GM12878 (cell line): ENCODE data around the gene TMEM229B. TPM values are rescaled to one million over a fixed set of nuclear protein-coding genes. Genes with fewer than 3 reads are reported as not detected.

Source experiments
- ATAC-seq: fragments of 200-7000 bp; cut with Tn5 transposase; 3 replicates; pipeline ENCODE4 v1.9.1; 2020; ENCODE audit warnings: mild to moderate bottlenecking, moderate library complexity
- BruUV-seq: library from RNA; stranded (reverse); fragments of 400-500 nt; replicated peaks from 2 replicates; lab custom pipeline; 2021; lab: Mats Ljungman, UMichigan
- CTCF ChIA-PET: fragments of 300-600 bp; sonication (Branson Sonifier 250); formaldehyde crosslinking; extraction: SDS; loops from one replicate; lab custom pipeline; 2021; ENCODE audit warnings: inconsistent platforms; lab: Yijun Ruan, JAX
- POLR2A ChIA-PET: fragments of 350-600 bp; formaldehyde crosslinking; extraction: SDS; loops from one replicate; lab custom pipeline; 2021; ENCODE audit warnings: inconsistent platforms; lab: Charles Lee
- RAD21 ChIA-PET: fragments of 300-600 bp; sonication (Branson Sonifier 250); formaldehyde crosslinking; loops from one replicate; lab custom pipeline; 2023; ENCODE audit warnings: antibody characterized with exemption; ENCODE audit not compliant: unreplicated experiment; lab: Charles Lee
- SMC1A ChIA-PET: fragments of 300-600 bp; sonication (Branson Sonifier 250); formaldehyde crosslinking; loops from one replicate; lab custom pipeline; 2023; ENCODE audit not compliant: unreplicated experiment, uncharacterized antibody; lab: Charles Lee
- DNase-seq: peaks from one replicate; pipeline ENCODE4 v3.0.0-alpha.2; 2011; ENCODE audit warnings: low read depth, low spot score
- FAIRE-seq: peaks from 3 replicates; lab custom pipeline; 2011; peaks lifted over from hg19 to GRCh38; lab: Jason Lieb, UNC
- H2AFZ ChIP-seq: 2 replicates; pipeline ENCODE4 v1.6.0; 2011; ENCODE audit warnings: low read depth, low read length, control low read depth; ENCODE audit not compliant: control insufficient read depth
- H3K27ac ChIP-seq: 2 replicates; pipeline ENCODE4 v1.5.1; 2011; ENCODE audit warnings: control low read depth; ENCODE audit not compliant: control insufficient read depth, insufficient read depth
- H3K27me3 ChIP-seq, 2 experiments: replicated peaks in 1 of 2; 2 replicates each; pipeline versions ENCODE4 v1.6.0 to v1.6.1; 2011; ENCODE audit warnings: low read length in 1 of 2; ENCODE audit not compliant: control insufficient read depth in 2 of 2, insufficient read depth in 2 of 2
- H3K36me3 ChIP-seq, 2 experiments: 2 replicates each; pipeline ENCODE4 v1.5.1; 2011; ENCODE audit warnings: low read length in 1 of 2; ENCODE audit not compliant: control insufficient read depth in 2 of 2, insufficient read depth in 2 of 2
- H3K4me1 ChIP-seq: 2 replicates; pipeline ENCODE4 v1.6.1; 2011; ENCODE audit warnings: mild to moderate bottlenecking, low read length, moderate library complexity, mixed read lengths; ENCODE audit not compliant: control insufficient read depth, insufficient read depth
- H3K4me2 ChIP-seq: 2 replicates; pipeline ENCODE4 v1.6.0; 2011; ENCODE audit warnings: control low read depth; ENCODE audit not compliant: control insufficient read depth, insufficient read depth
- H3K4me3 ChIP-seq: fragments of 200-600 bp; sonication (generic); 2 replicates; pipeline ENCODE4 v1.5.1; 2016
- H3K79me2 ChIP-seq: 2 replicates; pipeline ENCODE4 v1.6.0; 2011; ENCODE audit warnings: low read length; ENCODE audit not compliant: control insufficient read depth, insufficient read depth
- H3K9ac ChIP-seq: 2 replicates; pipeline ENCODE4 v1.8.0; 2011; ENCODE audit warnings: low read length, control low read depth, mixed read lengths; ENCODE audit not compliant: control insufficient read depth, insufficient read depth
- H3K9me3 ChIP-seq: replicated peaks from 3 replicates; pipeline ENCODE4 v1.5.1; 2011; ENCODE audit warnings: mild to moderate bottlenecking, low read length; ENCODE audit not compliant: control insufficient read depth, insufficient read depth
- H4K20me1 ChIP-seq: 2 replicates; pipeline ENCODE4 v1.6.0; 2011; ENCODE audit not compliant: control insufficient read depth, insufficient read depth
- CTCF ChIP-seq, 3 experiments: IDR thresholded peaks in 2 of 3; conservative IDR thresholded peaks in 1 of 3; 2 replicates each; pipeline ENCODE4 v1.5.1; 2011; ENCODE audit warnings: low read depth in 3 of 3, low read length in 3 of 3, mild to moderate bottlenecking in 3 of 3, control low read depth in 2 of 3, moderate library complexity in 2 of 3, inconsistent platforms in 1 of 3, mixed read lengths in 1 of 3; ENCODE audit not compliant: control insufficient read depth in 2 of 3, insufficient read depth in 1 of 3; ENCODE audit errors: extremely low read depth in 1 of 3
- NFXL1 ChIP-seq: fragments of 450-650 bp; IDR thresholded peaks from 2 replicates; pipeline ENCODE4 v1.6.1; 2017; ENCODE audit warnings: antibody characterized with exemption, mild to moderate bottlenecking, borderline replicate concordance
- PAX5 ChIP-seq: IDR thresholded peaks from 2 replicates; pipeline ENCODE4 v1.6.1; 2011; ENCODE audit warnings: low read depth, low read length, borderline replicate concordance
- REST ChIP-seq: IDR thresholded peaks from 2 replicates; pipeline ENCODE4 v1.6.1; 2012; ENCODE audit warnings: mild to moderate bottlenecking, low read depth, low read length
- SREBF2 ChIP-seq: IDR thresholded peaks from 2 replicates; pipeline ENCODE4 v1.6.1; 2012; ENCODE audit warnings: mild to moderate bottlenecking, low read length
- SRF ChIP-seq, 2 experiments: IDR thresholded peaks; 2 replicates each; pipeline ENCODE4 v1.6.1; 2011; ENCODE audit warnings: low read depth in 2 of 2, low read length in 2 of 2, mild to moderate bottlenecking in 1 of 2, moderate library complexity in 1 of 2
- WGBS: methylation state at CpG from one replicate; pipeline ENCODE4 v1.1.6; 2016; ENCODE audit warnings: low lambda C conversion rate; ENCODE audit not compliant: insufficient replicate concordance, insufficient coverage; ENCODE audit errors: missing lambda C conversion rate; 5-methylcytosine and 5-hydroxymethylcytosine counted together
- in situ Hi-C: fragments of 300-500 bp; cut with MboI; formaldehyde crosslinking; loops from 9 replicates; pipeline ENCODE4 v1.14.3; 2018; ENCODE audit warnings: mixed read lengths
- intact Hi-C: fragments of 100-400 bp; cut with micrococcal nuclease; formaldehyde crosslinking; loops from one replicate; pipeline ENCODE4 v1.14.2; 2022; ENCODE audit not compliant: unreplicated experiment
- polyA plus RNA-seq, 11 experiments: library from polyadenylated mRNA; depleted of rRNA in 4 of 11; unstranded in 6 of 11; stranded (reverse) in 5 of 11; fragments of >200 nt; fragmentation: Nextera tagmentation in 4 of 11; fragmentation: Illumina TruSeq in 1 of 11; extraction: Ambion mirVana in 4 of 11; extraction: Trizol in 1 of 11; gene quantifications; 1 replicate in 1 of 11; 2 replicates in 10 of 11; pipeline versions ENCODE4 v1.2.1 to v1.2.3, GENCODE V29; 2011 to 2016; ENCODE audit warnings: inconsistent platforms in 2 of 11, missing spikeins in 2 of 11, low read depth in 1 of 11
- total RNA-seq, 4 experiments: library from RNA; depleted of rRNA in 3 of 4; stranded (reverse); fragments of >200 nt in 3 of 4; fragmentation: Illumina TruSeq in 1 of 4; extraction: Trizol in 1 of 4; gene quantifications; 2 replicates each; pipeline versions ENCODE4 v1.2.1 to v1.2.3, GENCODE V29; 2013 to 2021
- TF ChIP-seq, protein P1 (sequence below): IDR thresholded peaks from 2 replicates; pipeline ENCODE4 v1.6.1; 2011; ENCODE audit warnings: borderline replicate concordance, low read depth, mild to moderate bottlenecking, moderate library complexity, low read length; ENCODE audit not compliant: insufficient read depth, poor library complexity, severe bottlenecking

TMEM229B gene
- total and polyA plus RNA-seq, 10 of the 15 experiments (the other 5 are each of a cell fraction or from before 2014, with no cell fraction given) = 0.24 to 5.3 (median 1.7) TPM

GRCh38 chr14:67497716-67498115, 9.2 kb upstream of the TMEM229B start (continued):
- TF ChIP-seq, protein P1, sequence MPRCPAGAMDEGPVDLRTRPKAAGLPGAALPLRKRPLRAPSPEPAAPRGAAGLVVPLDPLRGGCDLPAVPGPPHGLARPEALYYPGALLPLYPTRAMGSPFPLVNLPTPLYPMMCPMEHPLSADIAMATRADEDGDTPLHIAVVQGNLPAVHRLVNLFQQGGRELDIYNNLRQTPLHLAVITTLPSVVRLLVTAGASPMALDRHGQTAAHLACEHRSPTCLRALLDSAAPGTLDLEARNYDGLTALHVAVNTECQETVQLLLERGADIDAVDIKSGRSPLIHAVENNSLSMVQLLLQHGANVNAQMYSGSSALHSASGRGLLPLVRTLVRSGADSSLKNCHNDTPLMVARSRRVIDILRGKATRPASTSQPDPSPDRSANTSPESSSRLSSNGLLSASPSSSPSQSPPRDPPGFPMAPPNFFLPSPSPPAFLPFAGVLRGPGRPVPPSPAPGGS = no peak
- TF ChIP-seq SRF (IDR thresholded peaks at IDR 0.05; ENCODE audit: low read depth in 2 of 2, low read length in 2 of 2) (no peak), REST (no peak), SREBF2 (no peak)

DNA sequence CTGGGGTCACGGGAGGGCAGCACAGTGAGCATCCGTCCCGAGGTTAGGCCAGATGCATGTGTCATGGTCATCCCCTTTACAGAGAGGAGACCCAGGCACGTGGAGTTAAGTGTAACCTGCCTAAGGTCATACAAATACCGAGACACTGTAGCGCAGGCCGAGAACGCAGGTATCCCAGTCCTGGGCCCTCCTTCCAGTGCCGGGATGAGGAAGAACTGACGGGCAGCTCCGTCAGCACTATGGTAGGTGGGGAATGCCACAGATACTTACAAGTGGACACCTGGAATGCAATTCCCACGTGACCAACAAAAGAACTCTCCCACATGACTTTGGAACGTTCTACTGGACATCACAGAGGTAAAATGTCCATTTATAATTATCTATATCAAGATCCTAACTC, 8.7 kb upstream of the TMEM229B start:
- H3K27me3 ChIP-seq = no peaks in the 10 kb centered on the region
- DNase-seq (no peak), ATAC-seq (no peak), FAIRE-seq (no peak)
- no peak overlapping the region for H2AFZ ChIP-seq
- ChIA-PET RAD21 (no interaction called here), POLR2A (no interaction called here), CTCF (no interaction called here)
- no peak overlapping the region for H3K4me2 ChIP-seq
- no peaks in the 10 kb centered on the region for H4K20me1 ChIP-seq
- no peaks in the 10 kb centered on the region for H3K79me2 ChIP-seq
- BruUV-seq = no TSS peak
- no peak overlapping the region for H3K9ac ChIP-seq
- H3K27ac ChIP-seq = no peak overlapping the region
- peaks cover 24% of the 10 kb centered on the region for H3K9me3 ChIP-seq
- 70% methylated on average over 13 of the region's 13 CpGs for WGBS
- H3K4me1 ChIP-seq = peaks cover 13% of the 10 kb centered on the region
- TF ChIP-seq PAX5 (no peak), NFXL1 (no peak), CTCF (IDR thresholded peaks at IDR 0.05 in 2 of 3, conservative IDR thresholded peaks at IDR 0.05 in 1 of 3; ENCODE audit: control insufficient read depth in 2 of 3, extremely low read depth in 1 of 3, insufficient read depth in 1 of 3, low read depth in 3 of 3, low read length in 3 of 3) (no peak)
- TF ChIP-seq, all 136 proteins: peak for 0
- H3K4me3 ChIP-seq = no peak overlapping the region
- in situ Hi-C loops = no loop called here
- SMC1A ChIA-PET = no interaction called here
- intact Hi-C loops = no loop called here
- H3K36me3 ChIP-seq = no peaks in the 10 kb centered on the region
